Measurements from ENCODE around the gene PGLYRP1.
A peak's percentile ranks its signal among the peaks of the same experiment; 100 is the strongest.

The PGLYRP1 gene

GRCh38 chr19:46031781-46032596 lies 9.1 kb upstream of the PGLYRP1 start:
- DNase-seq, result no peak

- DNase-seq, result no peak
These were observed 8.1 kb upstream of the PGLYRP1 start for GRCh38 chr19:46030812-46031550.

DNA sequence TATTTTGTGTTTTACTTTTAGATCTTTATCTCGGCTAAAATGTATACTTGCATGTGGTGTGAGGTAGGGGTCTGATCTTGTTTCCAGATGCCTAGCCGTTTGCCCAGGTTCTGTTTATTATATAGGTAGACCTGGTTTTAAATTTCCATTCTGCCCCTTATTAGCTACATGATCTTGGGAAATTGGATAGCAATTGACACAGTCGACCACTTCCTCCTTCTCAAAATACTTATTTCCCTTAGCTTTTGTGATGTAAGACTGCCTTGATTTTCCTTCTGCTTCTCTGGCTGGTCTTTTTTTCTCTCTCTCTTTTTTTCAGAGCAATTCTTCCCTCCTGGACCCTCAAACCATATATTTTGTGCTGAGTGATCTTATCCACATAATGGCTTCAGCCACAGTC lies 3.0 kb upstream of the PGLYRP1 start:
- no peak for DNase-seq

DNA sequence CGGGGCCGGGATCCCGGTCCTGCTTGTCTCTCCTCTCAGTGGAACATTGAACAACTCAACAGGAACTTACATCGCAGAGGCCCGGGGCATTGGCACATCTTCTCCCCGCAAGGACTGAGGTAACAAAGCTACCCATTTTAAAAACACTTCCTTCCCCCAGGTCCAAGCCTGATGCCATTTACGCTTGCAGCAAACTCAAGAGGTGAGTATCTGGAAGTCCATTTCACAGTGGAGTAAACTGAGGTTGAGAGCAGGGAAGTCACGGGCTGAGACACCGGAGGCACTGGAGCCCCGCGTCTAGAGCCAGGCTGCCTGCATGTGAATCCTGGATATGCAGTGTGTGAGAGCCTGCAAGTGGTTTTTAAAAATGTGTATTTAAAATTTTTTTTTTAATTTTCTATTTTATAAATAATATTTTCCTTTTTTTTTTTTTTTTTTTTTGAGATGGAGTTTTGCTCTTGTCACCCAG lies 492 bp upstream of the PGLYRP1 start:
- no peak for DNase-seq

- DNase-seq, result no peak
These were observed 807 bp downstream of the PGLYRP1 start for GRCh38 chr19:46022061-46022430.

DNA sequence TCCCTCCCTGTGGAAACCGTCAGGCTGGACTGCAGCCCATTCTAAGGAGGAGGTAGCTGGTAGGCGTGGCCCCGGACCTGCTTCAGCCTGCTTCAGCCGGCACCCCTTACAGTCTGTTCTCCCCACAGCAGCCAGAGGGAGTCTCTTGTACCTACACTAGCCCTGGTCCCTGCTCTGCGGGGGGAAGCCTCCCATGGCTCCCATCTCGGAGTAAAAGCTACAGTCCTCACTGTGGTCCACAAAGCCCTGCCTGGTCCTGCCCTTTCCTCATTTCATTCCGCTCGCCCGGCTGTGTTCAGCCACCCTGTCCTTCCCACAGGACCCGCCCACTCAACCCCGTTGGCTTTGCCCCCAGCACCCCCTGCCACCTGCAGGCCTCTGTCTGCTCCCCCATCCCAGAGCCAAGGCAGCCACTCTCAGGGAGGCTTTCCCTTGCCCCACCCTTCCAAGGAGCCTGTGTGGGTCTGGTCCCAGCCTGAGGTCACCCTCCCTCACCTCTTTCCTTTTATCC lies 1.3 kb downstream of the PGLYRP1 start:
- DNase-seq, result no peak

GRCh38 chr19:46020819-46021125 lies 2.1 kb downstream of the PGLYRP1 start:
- no peak for DNase-seq

- no peak for DNase-seq
These were observed 3.6 kb downstream of the PGLYRP1 start for GRCh38 chr19:46019270-46019669.

DNA sequence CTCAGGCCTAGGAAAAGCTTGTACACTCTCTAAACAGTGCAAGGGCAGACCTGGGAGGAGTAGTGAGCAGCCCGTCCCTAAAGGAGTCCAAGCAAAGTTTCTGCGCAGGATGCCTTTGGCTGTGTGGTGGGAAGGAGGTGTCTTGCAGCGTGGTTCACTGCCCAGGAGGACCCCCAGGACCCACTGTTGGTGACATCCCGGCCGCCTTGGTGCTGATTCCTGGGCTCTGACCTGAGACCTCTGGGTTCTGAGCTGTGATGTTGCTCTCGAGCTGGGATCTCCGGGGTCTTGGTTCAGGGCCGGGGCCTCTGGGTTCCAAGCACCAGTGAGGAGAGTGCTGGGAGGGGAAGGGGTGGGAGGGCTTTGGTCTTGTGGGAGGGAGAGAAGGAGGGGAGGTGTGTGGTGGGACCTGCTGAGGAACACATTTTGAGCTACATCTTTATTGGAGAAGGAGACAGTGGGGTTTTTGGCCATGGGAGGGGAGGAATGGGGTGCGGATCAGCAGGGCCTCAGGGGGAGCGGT lies 4.1 kb downstream of the PGLYRP1 start:
- no peak for DNase-seq

DNA sequence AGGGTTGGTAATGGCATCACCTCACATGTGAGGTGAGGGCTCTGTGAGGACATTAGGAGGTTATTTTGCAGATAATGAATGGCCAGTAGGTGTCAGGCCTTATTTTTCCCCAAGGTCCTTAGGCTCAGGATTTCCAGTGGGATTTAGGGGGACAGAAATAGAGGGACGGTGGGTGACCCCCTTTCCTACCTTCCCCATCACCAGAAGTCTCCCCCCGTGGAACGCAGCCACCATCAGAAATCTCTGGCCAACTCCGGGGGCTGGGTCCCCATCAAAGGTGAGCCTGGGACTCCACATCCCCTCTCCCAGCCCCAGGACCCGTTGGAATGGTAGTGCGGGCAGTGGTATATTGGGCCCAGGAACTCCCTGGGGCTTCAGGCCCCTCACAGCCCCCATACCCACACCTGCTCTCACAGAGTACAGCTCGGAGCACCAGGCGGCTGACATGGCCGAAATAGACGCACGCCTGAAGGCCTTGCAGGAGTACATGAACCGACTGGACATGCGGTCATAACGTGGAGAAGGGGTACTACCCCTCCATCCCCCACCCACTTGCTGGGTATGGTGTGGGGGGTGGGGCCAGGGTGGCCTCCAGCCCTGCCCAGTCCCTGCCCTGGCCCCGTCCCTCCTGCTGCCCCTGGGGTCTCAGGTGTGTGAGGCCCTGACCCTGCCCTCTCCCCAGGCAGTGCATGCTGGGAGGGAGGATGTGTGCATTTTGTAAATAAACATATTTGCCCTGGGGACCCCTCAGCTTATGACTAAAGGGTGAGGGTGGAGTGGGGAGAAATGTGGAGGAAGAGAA lies 4.8 kb downstream of the PGLYRP1 start:
- DNase-seq, result no peak

- no peak for DNase-seq
These were observed 5.8 kb downstream of the PGLYRP1 start for GRCh38 chr19:46017095-46017429.

DNA sequence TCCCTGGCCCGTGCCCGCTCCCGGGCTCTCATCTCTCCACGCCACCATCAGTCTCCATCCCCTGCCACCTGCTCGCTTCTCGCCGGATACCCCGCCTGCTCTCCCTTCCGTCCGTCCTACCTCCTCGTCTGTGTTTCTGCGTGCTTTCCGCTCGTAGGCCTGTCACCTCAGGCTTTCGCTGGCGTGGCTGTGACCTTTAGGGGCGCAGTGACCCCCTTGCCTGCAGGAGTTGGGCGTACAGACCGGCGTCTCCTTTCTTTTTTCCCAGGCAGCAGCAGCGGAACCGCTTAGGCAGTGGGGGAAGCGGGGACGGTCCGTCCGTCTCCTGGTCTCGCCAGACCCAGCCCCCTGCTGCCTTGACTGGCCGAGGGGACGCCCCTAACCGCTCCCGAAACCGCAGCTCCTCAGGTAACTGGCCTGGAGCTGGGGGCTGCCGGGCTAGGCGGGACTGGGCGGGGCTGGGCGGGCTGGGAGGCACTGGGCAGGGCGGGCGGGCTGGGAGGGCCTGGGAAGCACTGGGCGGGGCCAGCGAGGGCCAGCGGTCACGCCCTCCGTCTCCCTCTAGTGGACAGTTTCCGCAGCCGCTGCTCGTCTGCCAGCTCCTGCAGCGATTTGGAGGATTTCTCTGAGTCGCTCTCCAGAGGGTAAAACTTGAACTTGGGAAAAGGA lies 6.3 kb downstream of the PGLYRP1 start:
- DNase-seq, result peak; percentile 46

GRCh38 chr19:46015687-46016425 lies 7.0 kb downstream of the PGLYRP1 start:
- no peak for DNase-seq

GRCh38 chr19:46014941-46015686 lies 7.7 kb downstream of the PGLYRP1 start:
- DNase-seq, result peak; percentile 60

DNA sequence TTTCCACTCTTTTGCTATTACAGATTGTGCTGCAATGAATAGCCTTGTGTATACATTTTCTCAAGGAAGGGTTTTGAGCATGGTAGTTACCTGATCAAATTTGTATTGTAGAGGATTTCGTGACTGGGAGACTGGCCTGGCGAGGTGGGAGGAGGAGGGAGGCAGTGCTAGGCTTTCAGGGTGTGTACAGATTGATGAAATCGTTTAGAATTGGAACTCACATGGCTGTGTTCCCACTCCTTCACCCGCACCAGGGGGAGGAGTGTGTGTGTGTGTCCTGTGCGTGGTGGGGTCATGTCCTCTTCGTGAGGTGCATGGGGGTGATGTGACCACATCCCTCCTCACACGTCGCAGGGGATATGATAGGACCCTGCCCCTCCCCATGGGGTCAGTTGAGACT lies 8.3 kb downstream of the PGLYRP1 start:
- DNase-seq, result no peak

- peak; percentile 48 for DNase-seq
These were observed 13.0 kb downstream of the PGLYRP1 start for GRCh38 chr19:46009530-46010510.

DNA sequence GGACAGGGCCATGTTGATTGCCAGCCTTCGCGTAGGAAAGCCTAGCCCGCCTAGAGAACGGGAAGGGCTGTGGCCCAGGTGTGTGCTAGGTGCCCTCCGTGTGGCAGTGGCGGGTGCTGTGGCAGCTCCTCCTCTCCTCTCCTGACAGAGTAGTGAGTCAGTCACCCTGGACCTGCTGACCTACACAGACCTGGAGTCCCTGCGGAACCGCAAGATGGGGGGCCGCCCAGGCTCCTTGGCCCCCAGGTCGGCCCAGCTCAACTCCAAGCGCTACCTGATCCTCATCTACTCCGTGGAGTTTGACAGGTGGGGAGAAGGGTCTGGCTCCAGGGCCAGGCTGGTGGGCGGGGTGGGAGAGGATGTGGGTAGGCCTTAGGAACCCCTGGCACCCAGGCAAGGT lies 16.4 kb downstream of the PGLYRP1 start:
- no peak for DNase-seq

GRCh38 chr19:46002678-46003275 lies 20.1 kb downstream of the PGLYRP1 start:
- no peak for DNase-seq

- no peak for DNase-seq
These were observed 22.2 kb downstream of the PGLYRP1 start for GRCh38 chr19:46000491-46001246.

Measured in NCI-H2107 (cell line).